Measurements from ENCODE around the gene SRSF12.

DNA sequence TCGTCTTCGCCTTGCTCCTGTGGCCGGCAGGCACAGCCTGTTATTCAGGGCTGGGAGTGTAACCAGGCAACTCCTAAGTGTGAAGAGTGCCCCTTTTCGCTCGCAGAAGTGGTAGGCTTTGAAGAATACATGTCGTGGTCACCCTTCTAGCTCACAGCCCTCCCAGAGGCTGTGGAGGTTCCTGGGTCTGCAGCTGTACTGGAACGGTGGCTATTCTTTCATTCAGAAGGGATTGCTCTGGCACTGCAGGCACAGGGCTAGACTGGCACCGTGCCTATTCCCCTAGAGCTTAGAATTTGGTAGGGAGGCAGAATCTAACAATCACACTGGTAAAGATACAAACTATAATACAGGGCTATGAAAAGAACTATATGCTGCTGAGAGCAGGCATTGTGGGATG, 1.1 kb upstream of the SRSF12 start:
- TF ChIP-seq, protein P1, sequence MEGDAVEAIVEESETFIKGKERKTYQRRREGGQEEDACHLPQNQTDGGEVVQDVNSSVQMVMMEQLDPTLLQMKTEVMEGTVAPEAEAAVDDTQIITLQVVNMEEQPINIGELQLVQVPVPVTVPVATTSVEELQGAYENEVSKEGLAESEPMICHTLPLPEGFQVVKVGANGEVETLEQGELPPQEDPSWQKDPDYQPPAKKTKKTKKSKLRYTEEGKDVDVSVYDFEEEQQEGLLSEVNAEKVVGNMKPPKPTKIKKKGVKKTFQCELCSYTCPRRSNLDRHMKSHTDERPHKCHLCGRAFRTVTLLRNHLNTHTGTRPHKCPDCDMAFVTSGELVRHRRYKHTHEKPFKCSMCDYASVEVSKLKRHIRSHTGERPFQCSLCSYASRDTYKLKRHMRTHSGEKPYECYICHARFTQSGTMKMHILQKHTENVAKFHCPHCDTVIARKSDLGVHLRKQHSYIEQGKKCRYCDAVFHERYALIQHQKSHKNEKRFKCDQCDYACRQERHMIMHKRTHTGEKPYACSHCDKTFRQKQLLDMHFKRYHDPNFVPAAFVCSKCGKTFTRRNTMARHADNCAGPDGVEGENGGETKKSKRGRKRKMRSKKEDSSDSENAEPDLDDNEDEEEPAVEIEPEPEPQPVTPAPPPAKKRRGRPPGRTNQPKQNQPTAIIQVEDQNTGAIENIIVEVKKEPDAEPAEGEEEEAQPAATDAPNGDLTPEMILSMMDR (conservative IDR thresholded peaks at IDR 0.05 in 1 of 2, IDR thresholded peaks at IDR 0.05 in 1 of 2; ENCODE audit: low read depth in 1 of 2, low read length in 2 of 2): no peak
- no peak for TF ChIP-seq EZH2 (IDR thresholded peaks at IDR 0.05; ENCODE audit: low read length, missing control alignments)

All from fibroblast of lung (primary cell).